GM06990 (cell line): Measurements from ENCODE around the gene LDLRAD4.
"Not testable (repeated sequence)": the region's sequence is repeated elsewhere in the genome, so short reads cannot be mapped to it uniquely, and the experiment has no call there.

Source experiments
- DNase-seq: peaks from one replicate; pipeline ENCODE4 v3.0.0-alpha.2; 2011; ENCODE audit not compliant: insufficient read length; ENCODE audit errors: extremely low read depth
- H3K27me3 ChIP-seq: replicated peaks from 2 replicates; pipeline ENCODE4 v1.6.0; 2011; ENCODE audit warnings: low read length; ENCODE audit not compliant: control insufficient read depth, insufficient read depth
- H3K36me3 ChIP-seq: 2 replicates; pipeline ENCODE4 v1.5.1; 2011; ENCODE audit warnings: low read length; ENCODE audit not compliant: control insufficient read depth, insufficient read depth
- H3K4me3 ChIP-seq: replicated peaks from 2 replicates; pipeline ENCODE4 v1.5.1; 2011; ENCODE audit warnings: low read depth, mild to moderate bottlenecking, control low read depth, low read length
- TF ChIP-seq, protein P1 (sequence below): IDR thresholded peaks from 2 replicates; pipeline ENCODE4 v1.5.1; 2011; ENCODE audit warnings: low read length, control low read depth, mild to moderate bottlenecking, inconsistent platforms; ENCODE audit not compliant: insufficient read depth, poor library complexity, severe bottlenecking

LDLRAD4 gene

DNA sequence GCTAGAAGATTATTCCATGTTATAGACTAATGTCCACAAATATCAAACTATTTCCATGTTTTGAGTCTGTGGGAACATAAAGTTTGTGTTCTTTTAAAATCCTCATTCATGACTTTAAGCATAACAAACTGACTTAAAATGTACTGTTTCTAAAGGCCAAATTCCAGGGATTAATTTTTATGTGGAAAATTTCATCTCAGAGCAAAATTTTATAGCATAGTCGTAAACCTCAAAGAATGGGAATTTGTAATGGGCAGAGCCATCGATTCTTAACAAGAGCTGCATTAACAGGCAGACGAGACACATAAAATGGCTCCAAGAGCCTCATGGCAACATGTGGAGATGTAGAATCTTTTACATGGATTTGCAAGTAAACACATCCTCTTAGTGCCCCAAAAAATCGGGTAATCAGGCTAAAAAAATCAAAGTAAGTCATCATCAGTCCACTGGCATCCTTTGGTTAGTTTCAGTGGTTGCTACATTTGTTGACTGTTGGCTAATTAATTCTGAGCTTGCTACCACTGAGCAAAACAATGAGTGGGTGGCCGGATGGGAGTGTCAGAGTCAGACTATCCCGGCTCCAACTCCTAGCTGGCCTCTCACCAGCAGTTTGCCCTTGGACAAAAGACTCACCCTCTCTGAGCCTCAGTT is 388.2 kb downstream of the LDLRAD4 start:
- Histone ChIP-seq H3K36me3 (no peaks in the 10 kb centered on the region), H3K27me3 (no peaks in the 10 kb centered on the region), H3K4me3 (no peak overlapping the region)
- TF ChIP-seq, protein P1, sequence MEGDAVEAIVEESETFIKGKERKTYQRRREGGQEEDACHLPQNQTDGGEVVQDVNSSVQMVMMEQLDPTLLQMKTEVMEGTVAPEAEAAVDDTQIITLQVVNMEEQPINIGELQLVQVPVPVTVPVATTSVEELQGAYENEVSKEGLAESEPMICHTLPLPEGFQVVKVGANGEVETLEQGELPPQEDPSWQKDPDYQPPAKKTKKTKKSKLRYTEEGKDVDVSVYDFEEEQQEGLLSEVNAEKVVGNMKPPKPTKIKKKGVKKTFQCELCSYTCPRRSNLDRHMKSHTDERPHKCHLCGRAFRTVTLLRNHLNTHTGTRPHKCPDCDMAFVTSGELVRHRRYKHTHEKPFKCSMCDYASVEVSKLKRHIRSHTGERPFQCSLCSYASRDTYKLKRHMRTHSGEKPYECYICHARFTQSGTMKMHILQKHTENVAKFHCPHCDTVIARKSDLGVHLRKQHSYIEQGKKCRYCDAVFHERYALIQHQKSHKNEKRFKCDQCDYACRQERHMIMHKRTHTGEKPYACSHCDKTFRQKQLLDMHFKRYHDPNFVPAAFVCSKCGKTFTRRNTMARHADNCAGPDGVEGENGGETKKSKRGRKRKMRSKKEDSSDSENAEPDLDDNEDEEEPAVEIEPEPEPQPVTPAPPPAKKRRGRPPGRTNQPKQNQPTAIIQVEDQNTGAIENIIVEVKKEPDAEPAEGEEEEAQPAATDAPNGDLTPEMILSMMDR = no peak
- DNase-seq = peak; percentile 54

DNA sequence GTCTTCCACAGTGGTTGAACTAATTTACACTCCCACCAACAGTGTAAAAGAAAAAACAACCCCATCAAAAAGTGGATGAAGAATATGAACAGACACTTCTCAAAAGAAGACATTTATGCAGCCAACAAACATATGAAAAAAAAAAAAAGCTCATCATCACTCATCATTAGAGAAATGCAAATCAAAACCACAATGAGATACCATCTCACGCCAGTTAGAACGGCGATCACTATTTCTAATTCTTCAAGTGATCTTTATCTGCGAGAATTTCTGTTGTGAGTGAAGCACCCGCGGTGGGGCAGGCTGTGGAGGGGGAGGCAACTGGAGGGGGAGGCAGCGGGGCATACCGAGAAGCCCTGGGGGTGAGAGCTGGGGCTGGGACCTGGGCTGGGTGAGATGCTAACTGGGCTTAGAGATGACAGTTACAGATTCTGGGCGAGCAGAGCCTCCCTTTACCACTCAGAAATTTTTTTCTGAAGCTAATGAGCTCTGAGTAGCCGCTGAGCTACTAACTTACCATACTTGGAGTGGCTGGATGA is 389.5 kb downstream of the LDLRAD4 start:
- not testable (repeated sequence) for H3K36me3 ChIP-seq, H3K4me3 ChIP-seq, H3K27me3 ChIP-seq
- DNase-seq = peak; percentile 54

DNA sequence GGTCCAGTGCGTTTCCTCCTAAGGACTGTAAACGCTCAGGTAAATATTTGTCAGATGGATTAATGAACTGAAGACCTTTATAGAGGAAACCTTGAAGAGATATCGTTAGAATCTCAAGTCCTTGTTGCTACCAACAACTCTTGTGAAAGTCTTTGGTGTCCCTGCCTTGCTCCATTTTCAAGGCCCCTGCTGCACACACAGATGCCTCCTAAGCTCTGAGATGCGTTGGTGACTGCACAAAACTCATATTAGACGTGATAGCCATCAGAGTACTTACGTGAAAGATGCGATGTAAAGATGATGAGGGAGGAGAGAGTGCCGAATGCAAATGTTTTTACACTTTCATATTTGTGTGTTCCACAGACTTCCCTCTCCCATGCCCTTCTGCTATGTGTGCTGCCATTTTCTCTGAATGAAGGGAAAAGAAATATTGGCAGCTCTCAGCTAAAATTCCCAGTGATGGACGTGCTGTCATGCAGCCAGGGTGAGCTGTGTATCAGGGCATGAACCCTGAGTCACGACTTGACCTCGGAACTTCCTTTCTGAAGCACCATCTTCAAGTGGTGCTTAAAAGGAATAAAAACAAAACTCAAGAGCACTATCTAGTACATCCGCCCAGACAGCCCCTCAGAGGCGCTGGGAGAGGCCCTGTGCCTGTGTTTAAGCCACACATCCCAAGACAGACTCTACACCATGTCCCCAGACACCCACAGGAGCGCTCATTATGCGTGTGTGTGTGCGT is 390.4 kb downstream of the LDLRAD4 start:
- no peaks in the 10 kb centered on the region for H3K27me3 ChIP-seq
- TF ChIP-seq, protein P1 = no peak
- peak overlapping the region; percentile 19; the same call in 1 of the 2 replicates for H3K4me3 ChIP-seq
- H3K36me3 ChIP-seq = no peaks in the 10 kb centered on the region
- no peak for DNase-seq

DNA sequence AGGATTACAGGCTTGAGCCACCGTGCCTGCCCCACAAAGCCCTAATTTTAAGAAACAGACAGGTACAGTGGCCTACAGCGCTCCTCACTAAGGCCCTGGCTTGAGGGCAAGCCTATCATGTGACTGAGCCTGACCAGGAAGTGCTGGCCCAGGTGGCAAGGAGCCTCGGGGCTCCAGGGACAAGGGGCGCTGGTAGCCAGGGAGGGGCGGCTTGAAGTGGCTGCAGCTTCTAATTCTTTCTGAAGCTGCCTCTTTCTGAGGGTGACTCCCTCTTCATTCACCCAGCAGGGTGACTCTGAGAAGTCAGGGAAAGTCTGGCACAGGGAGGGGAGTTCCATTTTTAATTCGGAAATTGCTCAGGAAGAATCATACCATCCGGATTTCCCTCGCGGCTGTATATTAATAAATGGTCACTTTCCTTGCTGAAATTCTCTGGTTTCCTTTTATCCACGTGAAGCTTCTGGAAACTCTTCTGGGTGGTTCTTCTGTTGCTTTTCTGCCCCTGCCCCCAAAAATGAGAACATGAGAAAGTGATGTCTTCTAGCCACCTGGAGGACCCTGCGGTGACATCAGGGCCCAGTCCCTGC is 392.1 kb downstream of the LDLRAD4 start:
- TF ChIP-seq, protein P1 = no peak
- no peak for DNase-seq
- Histone ChIP-seq H3K27me3 (no peaks in the 10 kb centered on the region), H3K4me3 (no peak overlapping the region; the same call in 1 of the 2 replicates), H3K36me3 (no peaks in the 10 kb centered on the region)

DNA sequence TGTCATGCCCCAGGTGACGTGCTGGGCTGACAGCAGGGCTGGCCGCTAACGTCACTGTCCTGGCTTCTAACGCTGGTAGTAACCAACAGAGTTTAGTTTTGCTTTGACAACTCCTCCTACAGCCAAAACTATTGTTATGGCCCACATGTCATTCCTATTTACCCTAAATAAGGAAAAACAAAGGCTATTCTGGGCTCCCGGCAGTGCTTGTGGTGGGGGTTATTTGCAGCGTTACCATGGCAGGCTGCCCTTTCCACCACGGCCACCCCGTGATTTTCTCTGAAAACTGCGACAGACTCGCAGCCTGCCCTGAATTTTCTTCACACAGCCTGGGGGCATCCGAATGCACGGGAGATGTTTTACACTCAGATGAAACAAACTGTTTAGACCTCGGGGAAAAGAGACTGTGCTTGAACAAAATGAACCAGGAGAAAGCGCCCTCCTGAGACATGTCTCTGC is 392.6 kb downstream of the LDLRAD4 start:
- Histone ChIP-seq H3K4me3 (peak overlapping the region; percentile 54), H3K36me3 (no peaks in the 10 kb centered on the region), H3K27me3 (no peaks in the 10 kb centered on the region)
- DNase-seq = peak; percentile 61
- TF ChIP-seq, protein P1 = no peak
